Adipocyte (in vitro differentiated cells): ENCODE results near the gene GADD45A.

Experiments
- DNase-seq: peaks from one replicate; pipeline ENCODE4 v3.0.0-alpha.2; 2015; ENCODE audit warnings: low read depth
- H3K27me3 ChIP-seq: replicated peaks from 2 replicates; pipeline ENCODE4 v1.7.0; 2013; ENCODE audit warnings: mild to moderate bottlenecking, low read length, moderate library complexity; ENCODE audit not compliant: control insufficient read depth, insufficient read depth
- H3K36me3 ChIP-seq: 2 replicates; pipeline ENCODE4 v1.7.0; 2013; ENCODE audit warnings: low read length, mild to moderate bottlenecking, moderate library complexity; ENCODE audit not compliant: control insufficient read depth, insufficient read depth, severe bottlenecking
- H3K4me1 ChIP-seq: 2 replicates; pipeline ENCODE4 v1.7.0; 2013; ENCODE audit warnings: mild to moderate bottlenecking, low read length, moderate library complexity; ENCODE audit not compliant: control insufficient read depth, insufficient read depth
- H3K4me3 ChIP-seq: 2 replicates; pipeline ENCODE4 v1.7.0; 2013; ENCODE audit warnings: mild to moderate bottlenecking, low read length, moderate library complexity
- H3K9ac ChIP-seq: 2 replicates; pipeline ENCODE4 v1.7.0; 2013; ENCODE audit warnings: mild to moderate bottlenecking, low read length, moderate library complexity
- H3K9me3 ChIP-seq: 2 replicates; pipeline ENCODE4 v1.7.0; 2013; ENCODE audit warnings: mild to moderate bottlenecking, low read length, moderate library complexity; ENCODE audit not compliant: control insufficient read depth

The GADD45A gene

GRCh38 chr1:67672260-67672803, 12.7 kb upstream of the GADD45A start:
- no peaks in the 10 kb centered on the region for H3K27me3 ChIP-seq
- no peak for DNase-seq
- H3K9ac ChIP-seq: no peak overlapping the region
- H3K36me3 ChIP-seq: no peaks in the 10 kb centered on the region
- no peak overlapping the region for H3K4me3 ChIP-seq
- peaks cover 4% of the 10 kb centered on the region for H3K4me1 ChIP-seq
- H3K9me3 ChIP-seq: no peaks in the 10 kb centered on the region

DNA sequence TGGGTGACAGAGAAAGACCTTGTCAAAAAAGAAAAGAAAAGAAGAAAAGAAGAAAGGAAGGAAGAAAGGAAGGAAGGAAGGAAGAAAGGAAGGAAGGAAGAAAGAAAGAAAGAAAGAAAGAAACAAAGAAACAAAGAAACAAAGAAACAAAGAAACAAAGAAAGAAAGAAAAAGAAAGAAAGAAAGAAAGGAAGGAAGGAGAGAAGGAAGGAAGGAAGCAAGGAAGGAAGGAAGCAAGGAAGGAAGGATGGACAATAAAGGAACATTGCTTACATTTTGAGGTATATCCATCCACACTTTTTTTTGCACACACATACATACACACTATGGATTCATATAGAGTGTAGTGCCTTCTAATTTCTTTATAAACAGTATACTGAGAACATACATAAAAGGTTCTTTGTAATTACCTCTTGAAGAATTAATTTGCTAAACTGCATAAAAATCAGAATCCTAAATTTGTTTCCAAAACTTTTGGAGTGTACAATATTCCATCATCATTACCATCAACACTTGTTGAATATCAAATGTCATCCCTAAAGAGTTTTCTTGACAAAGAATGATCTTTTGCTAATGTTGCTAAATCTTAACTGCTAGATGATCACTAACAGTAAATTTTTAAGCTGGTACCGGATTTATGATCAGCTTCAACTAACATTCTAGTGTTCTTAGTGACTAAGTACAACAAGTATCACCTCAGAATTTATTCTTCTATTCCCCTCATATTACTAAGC, 11.4 kb upstream of the GADD45A start:
- DNase-seq: no peak
- Histone ChIP-seq H3K4me3 (no peak overlapping the region), H3K9me3 (no peaks in the 10 kb centered on the region), H3K27me3 (no peaks in the 10 kb centered on the region), H3K4me1 (peaks cover 4% of the 10 kb centered on the region), H3K36me3 (no peaks in the 10 kb centered on the region), H3K9ac (no peak overlapping the region)

DNA sequence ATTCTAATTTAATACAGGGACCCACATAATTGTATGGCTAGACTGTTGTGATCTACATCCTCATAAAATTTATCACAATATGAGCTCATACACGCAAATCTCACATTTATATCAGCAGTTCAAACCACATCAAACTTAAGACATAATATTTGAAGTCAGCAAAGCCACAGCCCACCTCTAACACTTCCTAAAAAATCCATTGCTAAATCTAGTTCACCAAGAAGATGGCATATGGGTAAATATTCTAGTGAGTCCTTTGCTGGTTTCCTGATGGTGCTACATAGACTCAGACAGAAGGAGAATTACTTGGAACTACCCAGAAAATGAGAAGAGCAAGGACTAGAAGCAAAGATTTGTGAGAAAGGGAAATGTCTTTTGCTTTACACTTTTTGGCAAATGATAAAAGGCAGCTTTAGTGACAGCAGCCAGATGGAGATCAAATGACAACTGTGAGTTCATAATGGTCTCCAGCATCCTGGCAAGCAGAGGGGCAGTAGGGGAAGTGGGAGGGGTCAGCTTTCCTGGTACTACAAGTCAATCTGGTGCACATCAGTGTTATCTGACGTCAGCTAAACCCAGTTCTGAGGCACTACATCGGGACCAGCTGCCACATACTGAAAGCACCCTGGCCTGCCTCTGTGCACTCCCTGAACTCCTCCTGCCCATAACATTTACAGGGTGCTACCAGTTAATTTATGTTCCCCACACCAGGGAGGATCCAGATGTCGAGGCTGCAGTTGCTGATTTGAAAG, 10.6 kb upstream of the GADD45A start:
- DNase-seq: peak; percentile 49
- no peaks in the 10 kb centered on the region for H3K9me3 ChIP-seq
- peaks cover 4% of the 10 kb centered on the region for H3K4me1 ChIP-seq
- H3K9ac ChIP-seq: no peak overlapping the region
- H3K27me3 ChIP-seq: no peaks in the 10 kb centered on the region
- no peak overlapping the region for H3K4me3 ChIP-seq
- H3K36me3 ChIP-seq: no peaks in the 10 kb centered on the region

DNA sequence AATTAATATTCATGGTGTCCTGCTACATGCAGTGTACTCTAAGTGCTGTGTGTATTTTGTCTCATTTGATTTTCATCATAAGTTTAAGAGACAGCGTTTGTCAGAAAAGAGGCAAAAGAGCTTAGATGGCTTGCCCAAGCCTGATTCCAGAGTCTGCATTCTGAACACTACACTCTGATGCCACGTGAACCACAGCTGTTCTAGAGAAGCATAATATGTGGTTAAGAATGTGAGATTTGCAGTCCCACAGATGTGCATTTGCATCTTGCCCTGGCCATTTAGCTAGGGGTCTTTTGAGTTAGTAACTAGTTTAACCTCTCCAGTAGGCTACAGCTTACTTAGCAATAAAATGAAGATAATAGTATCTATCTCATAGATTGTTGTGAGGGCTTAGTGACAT, 9.2 kb upstream of the GADD45A start:
- Histone ChIP-seq H3K36me3 (no peaks in the 10 kb centered on the region), H3K4me1 (peaks cover 4% of the 10 kb centered on the region), H3K4me3 (no peak overlapping the region), H3K27me3 (no peaks in the 10 kb centered on the region), H3K9me3 (no peaks in the 10 kb centered on the region), H3K9ac (no peak overlapping the region)
- DNase-seq: peak; percentile 50

DNA sequence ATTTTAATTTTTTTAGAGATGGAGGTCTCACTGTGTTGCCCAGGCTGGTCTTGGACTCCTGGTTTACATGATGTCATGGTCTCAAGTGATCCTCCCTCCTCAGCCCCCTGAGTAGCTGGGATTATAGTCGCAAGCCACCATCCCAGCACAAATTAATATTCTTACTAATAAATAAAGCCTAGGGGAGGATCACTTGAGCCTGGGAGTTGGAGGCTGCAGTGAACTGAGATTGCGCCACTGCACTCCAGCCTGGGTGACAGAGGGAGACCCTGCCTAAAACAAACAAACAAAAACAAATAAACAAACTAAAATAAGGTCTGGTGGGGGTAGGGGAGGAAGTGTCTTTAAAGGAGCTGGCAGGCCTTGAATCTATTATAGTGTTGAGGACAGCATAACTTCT, 8.7 kb upstream of the GADD45A start:
- H3K36me3 ChIP-seq: no peaks in the 10 kb centered on the region

GRCh38 chr1:67676946-67677345, 8.1 kb upstream of the GADD45A start:
- Histone ChIP-seq H3K9me3 (no peaks in the 10 kb centered on the region), H3K36me3 (no peaks in the 10 kb centered on the region), H3K4me1 (peaks cover 4% of the 10 kb centered on the region), H3K27me3 (no peaks in the 10 kb centered on the region), H3K4me3 (no peak overlapping the region), H3K9ac (no peak overlapping the region)
- no peak for DNase-seq

More for the DNA sequence above, 8.7 kb upstream of the GADD45A start:
- no peaks in the 10 kb centered on the region for H3K27me3 ChIP-seq
- H3K9me3 ChIP-seq: no peaks in the 10 kb centered on the region
- H3K4me3 ChIP-seq: no peak overlapping the region
- no peak overlapping the region for H3K9ac ChIP-seq
- DNase-seq: no peak
- H3K4me1 ChIP-seq: peaks cover 4% of the 10 kb centered on the region

DNA sequence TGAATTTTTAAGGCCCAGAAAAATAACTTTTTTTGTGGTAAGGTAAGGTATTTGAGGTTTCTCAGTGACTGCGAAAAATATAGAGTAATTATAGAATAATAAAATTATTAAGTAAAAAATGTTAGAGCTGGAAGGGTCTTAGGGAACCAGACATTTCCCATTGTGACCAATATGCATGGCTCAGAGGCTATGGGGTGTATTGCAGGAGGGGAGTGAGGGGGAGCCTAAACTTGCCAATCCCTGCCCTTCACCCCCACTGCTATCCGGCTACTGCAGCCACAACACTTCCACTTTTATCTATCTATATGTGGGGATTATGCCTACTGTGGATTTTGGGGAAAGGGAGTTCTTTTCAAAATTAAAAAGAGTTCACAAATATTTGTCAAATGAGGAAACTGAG, 7.6 kb upstream of the GADD45A start:
- Histone ChIP-seq H3K27me3 (no peaks in the 10 kb centered on the region), H3K9ac (no peak overlapping the region), H3K4me1 (peaks cover 4% of the 10 kb centered on the region), H3K9me3 (no peaks in the 10 kb centered on the region), H3K4me3 (no peak overlapping the region), H3K36me3 (no peaks in the 10 kb centered on the region)
- no peak for DNase-seq

DNA sequence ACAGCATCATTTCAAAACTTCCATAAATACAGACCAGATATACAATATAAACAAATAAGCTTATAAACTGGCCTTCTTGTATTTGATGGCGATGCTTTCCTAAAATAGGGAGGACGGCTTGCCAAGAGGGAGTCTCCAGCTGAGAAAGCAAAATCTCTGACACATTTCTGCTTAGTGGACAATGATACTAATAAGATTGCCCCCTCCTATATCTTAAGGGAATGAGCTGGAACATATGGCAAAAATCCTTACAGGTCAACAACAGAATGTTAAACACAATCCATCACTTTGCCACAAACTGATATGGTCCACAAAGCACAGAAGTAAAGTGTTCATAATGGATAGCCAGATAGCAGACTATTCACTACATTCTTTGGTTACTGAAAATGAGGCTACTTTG, 7.1 kb upstream of the GADD45A start:
- no peaks in the 10 kb centered on the region for H3K36me3 ChIP-seq
- H3K9ac ChIP-seq: no peak overlapping the region
- DNase-seq: no peak

GRCh38 chr1:67679691-67680090, 5.3 kb upstream of the GADD45A start:
- H3K9me3 ChIP-seq: no peaks in the 10 kb centered on the region
- DNase-seq: peak; percentile 33
- H3K36me3 ChIP-seq: no peaks in the 10 kb centered on the region
- H3K4me1 ChIP-seq: peaks cover 25% of the 10 kb centered on the region
- no peak overlapping the region for H3K4me3 ChIP-seq
- H3K9ac ChIP-seq: no peak overlapping the region
- H3K27me3 ChIP-seq: no peaks in the 10 kb centered on the region

More for the DNA sequence above, 7.1 kb upstream of the GADD45A start:
- no peak overlapping the region for H3K4me3 ChIP-seq
- H3K9me3 ChIP-seq: no peaks in the 10 kb centered on the region
- no peaks in the 10 kb centered on the region for H3K27me3 ChIP-seq
- H3K4me1 ChIP-seq: peaks cover 10% of the 10 kb centered on the region

- Histone ChIP-seq H3K9ac (no peak overlapping the region), H3K27me3 (no peaks in the 10 kb centered on the region), H3K4me1 (peaks cover 23% of the 10 kb centered on the region), H3K9me3 (no peaks in the 10 kb centered on the region), H3K4me3 (no peak overlapping the region), H3K36me3 (no peaks in the 10 kb centered on the region)
- DNase-seq: no peak
These were observed 4.5 kb upstream of the GADD45A start for GRCh38 chr1:67680486-67680885.

DNA sequence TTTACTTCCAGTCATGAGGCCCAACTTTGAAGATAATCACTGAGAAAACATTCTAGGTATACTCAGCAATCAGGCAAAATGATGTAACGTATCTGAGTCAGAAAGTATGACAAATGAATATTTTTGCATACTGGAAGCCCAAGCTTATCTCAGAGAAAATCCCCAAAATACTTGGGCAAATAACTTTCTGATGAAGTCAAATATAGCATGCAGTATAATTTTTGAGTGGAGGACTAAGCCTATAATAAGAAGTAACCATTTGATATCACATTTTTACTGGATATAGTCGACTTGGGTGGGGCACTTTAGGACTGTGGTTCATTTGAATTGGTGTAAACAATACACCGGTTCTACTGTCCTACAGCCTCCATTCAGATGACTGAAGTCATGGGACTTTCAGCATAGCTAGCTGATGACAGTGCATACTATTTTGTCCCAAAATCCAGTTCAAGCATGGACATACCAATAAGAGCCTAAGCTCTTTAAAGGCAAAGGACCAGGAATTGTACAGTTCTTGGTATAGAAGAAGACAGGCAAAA, 2.3 kb upstream of the GADD45A start:
- peak; percentile 86 for DNase-seq
- H3K36me3 ChIP-seq: peaks cover 10% of the 10 kb centered on the region
- peak overlapping the region; percentile 12 for H3K9ac ChIP-seq
- H3K4me1 ChIP-seq: peaks cover 30% of the 10 kb centered on the region
- no peaks in the 10 kb centered on the region for H3K9me3 ChIP-seq
- H3K27me3 ChIP-seq: no peaks in the 10 kb centered on the region
- peak overlapping the region; percentile 65 for H3K4me3 ChIP-seq
